Ishikawa (cell line): ENCODE data around the gene TBC1D16.

Experiments
- CEBPB ChIP-seq: IDR thresholded peaks from 2 replicates; pipeline ENCODE4 v1.6.1; 2012
- EGR1 ChIP-seq: IDR thresholded peaks from 2 replicates; pipeline ENCODE4 v1.6.1; 2012
- EP300 ChIP-seq: IDR thresholded peaks from 2 replicates; pipeline ENCODE4 v1.6.1; 2012; ENCODE audit warnings: borderline replicate concordance
- TAF1 ChIP-seq: IDR thresholded peaks from 2 replicates; pipeline ENCODE4 v1.6.1; 2012; ENCODE audit warnings: low read depth, mild to moderate bottlenecking
- TCF12 ChIP-seq: IDR thresholded peaks from 2 replicates; pipeline ENCODE4 v1.6.1; 2012; ENCODE audit warnings: low read depth
- YY1 ChIP-seq: IDR thresholded peaks from 2 replicates; pipeline ENCODE4 v1.6.1; 2012; ENCODE audit warnings: low read depth
- ZBTB7A ChIP-seq: IDR thresholded peaks from 2 replicates; pipeline ENCODE4 v1.6.1; 2012; ENCODE audit warnings: low read depth

- TF ChIP-seq CEBPB (no peak), TAF1 (no peak), EP300 (no peak), EGR1 (no peak), TCF12 (no peak), ZBTB7A (no peak), YY1 (no peak)
These were observed 78.8 kb downstream of the TBC1D16 start for GRCh38 chr17:79956853-79957252.
